ENCODE results near the gene CKMT2. TPM values are rescaled to one million over a fixed set of nuclear protein-coding genes. Genes with fewer than 3 reads are reported as not detected.

Gene CKMT2
- total RNA-seq, 3 donors from 2014 or later, result 1.1 to 1.7 (median 1.6) TPM

- no peaks in the 10 kb centered on the region for H3K9me3 ChIP-seq
- DNase-seq (no peak), ATAC-seq (no peak)
- TF ChIP-seq CTCF (IDR thresholded peaks at IDR 0.05), result no peak
- intact Hi-C loops (cut with DNase I, micrococcal nuclease), result no loop called here
- no peak overlapping the region for H3K4me3 ChIP-seq
- no peaks in the 10 kb centered on the region for H3K36me3 ChIP-seq (ENCODE audit: low read depth)
- no peaks in the 10 kb centered on the region for H3K4me1 ChIP-seq (ENCODE audit: low read depth)
These were observed 30.5 kb upstream of the CKMT2 start for GRCh38 chr5:81202655-81203054.

DNA sequence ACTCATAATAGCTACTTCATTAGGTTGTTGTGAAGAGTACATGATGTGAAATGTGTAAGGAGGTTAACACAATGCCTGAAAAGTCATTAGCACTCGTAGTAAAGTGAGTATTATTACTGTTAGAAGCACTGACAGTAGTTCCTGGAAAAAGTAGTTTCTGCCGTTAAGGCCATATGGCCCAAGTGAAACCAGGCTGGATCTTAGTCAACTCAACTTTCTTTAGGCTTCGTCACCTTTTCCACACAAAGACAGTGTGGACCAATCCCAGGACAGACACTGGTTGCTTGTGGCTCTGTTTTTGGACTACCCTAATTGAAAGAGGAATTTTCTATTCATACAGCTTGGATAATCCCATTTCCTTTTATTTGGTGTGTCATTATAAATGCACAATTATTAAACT, 29.4 kb upstream of the CKMT2 start:
- no peaks in the 10 kb centered on the region for H3K9me3 ChIP-seq
- H3K36me3 ChIP-seq (ENCODE audit: low read depth), result no peaks in the 10 kb centered on the region
- no peak overlapping the region for H3K4me3 ChIP-seq
- ATAC-seq, result no peak
- no peaks in the 10 kb centered on the region for H3K4me1 ChIP-seq (ENCODE audit: low read depth)
- no peak for TF ChIP-seq CTCF (IDR thresholded peaks at IDR 0.05)
- intact Hi-C loops (cut with DNase I, micrococcal nuclease), result no loop called here
- DNase-seq, result no peak

DNA sequence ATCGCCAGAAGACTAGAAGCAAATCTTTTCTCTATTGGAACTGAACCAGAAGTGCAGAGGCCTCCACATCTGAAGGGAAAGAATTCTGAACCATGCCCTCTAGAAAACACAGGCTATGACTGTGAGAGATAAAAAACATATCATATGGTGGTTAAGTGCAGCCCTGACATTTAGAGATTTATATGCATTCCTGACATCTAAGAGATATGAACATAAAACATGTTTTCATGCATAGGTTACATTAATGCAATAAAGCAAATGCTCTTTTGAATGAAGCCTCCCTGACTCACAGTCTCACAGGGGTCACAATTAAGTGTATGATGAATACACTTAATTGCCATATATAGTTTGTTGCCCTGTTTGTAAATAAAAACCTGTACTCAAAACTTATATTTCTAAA, 28.9 kb upstream of the CKMT2 start:
- ATAC-seq, result no peak
- Histone ChIP-seq H3K9me3 (no peaks in the 10 kb centered on the region), H3K36me3 (ENCODE audit: low read depth) (no peaks in the 10 kb centered on the region), H3K4me3 (no peak overlapping the region), H3K4me1 (ENCODE audit: low read depth) (no peaks in the 10 kb centered on the region)
- no peak for TF ChIP-seq CTCF (IDR thresholded peaks at IDR 0.05)
- intact Hi-C loops (cut with DNase I, micrococcal nuclease), result no loop called here
- DNase-seq, result no peak

DNA sequence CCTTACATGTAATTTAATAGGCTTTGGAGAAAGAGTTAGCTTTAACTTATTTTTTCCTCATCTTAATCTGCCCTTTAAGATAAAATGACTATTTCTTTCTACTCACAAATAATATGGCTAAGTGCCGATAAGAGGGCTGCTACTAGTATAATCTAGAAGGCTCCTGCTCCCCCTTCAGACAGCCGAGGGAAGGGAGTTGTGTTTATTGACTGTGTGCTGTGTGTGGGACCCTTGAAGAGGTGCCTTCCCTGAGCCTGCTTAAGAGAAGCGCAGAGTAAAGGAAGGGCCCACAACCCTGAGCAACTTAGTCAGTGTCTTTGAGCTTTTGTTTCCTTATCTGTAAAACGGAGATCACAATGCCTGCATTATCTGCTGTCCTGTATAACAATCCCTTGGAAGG, 28.1 kb upstream of the CKMT2 start:
- Histone ChIP-seq H3K4me1 (ENCODE audit: low read depth) (no peaks in the 10 kb centered on the region), H3K36me3 (ENCODE audit: low read depth) (no peaks in the 10 kb centered on the region), H3K9me3 (no peaks in the 10 kb centered on the region), H3K4me3 (no peak overlapping the region)
- no peak for TF ChIP-seq CTCF (IDR thresholded peaks at IDR 0.05)
- intact Hi-C loops (cut with DNase I, micrococcal nuclease), result no loop called here
- DNase-seq, result no peak
- no peak for ATAC-seq

DNA sequence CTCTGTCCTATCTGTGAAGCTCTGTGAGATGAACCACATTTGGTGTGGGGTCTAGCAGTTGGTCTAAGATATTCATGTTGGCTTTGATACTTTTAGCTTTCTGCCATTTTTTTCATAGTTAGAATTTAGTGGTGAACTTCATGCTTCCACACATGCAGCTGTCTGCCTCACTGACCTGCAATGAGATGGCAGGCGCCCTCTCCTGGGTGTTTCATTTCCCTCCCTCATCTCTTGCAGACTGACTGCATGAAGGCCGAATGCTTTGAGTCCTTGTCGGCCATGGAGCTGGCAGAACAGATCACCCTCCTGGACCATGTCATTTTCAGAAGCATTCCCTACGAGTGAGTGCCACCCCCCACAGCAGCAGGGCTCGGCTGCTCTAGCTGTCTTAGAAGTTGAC, 26.1 kb upstream of the CKMT2 start:
- DNase-seq (no peak), ATAC-seq (no peak)
- Histone ChIP-seq H3K36me3 (ENCODE audit: low read depth) (no peaks in the 10 kb centered on the region), H3K4me1 (ENCODE audit: low read depth) (no peaks in the 10 kb centered on the region), H3K9me3 (no peaks in the 10 kb centered on the region), H3K4me3 (no peak overlapping the region)
- TF ChIP-seq CTCF (IDR thresholded peaks at IDR 0.05), result no peak
- intact Hi-C loops (cut with DNase I, micrococcal nuclease), result no loop called here

GRCh38 chr5:81208904-81209303, 24.2 kb upstream of the CKMT2 start:
- no peaks in the 10 kb centered on the region for H3K36me3 ChIP-seq (ENCODE audit: low read depth)
- DNase-seq, result no peak
- H3K9me3 ChIP-seq, result no peaks in the 10 kb centered on the region
- H3K4me3 ChIP-seq, result no peak overlapping the region
- H3K4me1 ChIP-seq (ENCODE audit: low read depth), result no peaks in the 10 kb centered on the region
- no peak for TF ChIP-seq CTCF (IDR thresholded peaks at IDR 0.05)
- intact Hi-C loops (cut with DNase I, micrococcal nuclease), result no loop called here
- ATAC-seq, result no peak
